NCI-H524 treated with DMSO at 0.1 percent for 48 hours (cell line): ENCODE results near the gene MYO16.
"Not testable (repeated sequence)": the region's sequence is repeated elsewhere in the genome, so short reads cannot be mapped to it uniquely, and the experiment has no call there.

Experiments
- DNase-seq: peaks from one replicate; lab custom pipeline; 2025; lab: John Stamatoyannopoulos, UW

The MYO16 gene

DNA sequence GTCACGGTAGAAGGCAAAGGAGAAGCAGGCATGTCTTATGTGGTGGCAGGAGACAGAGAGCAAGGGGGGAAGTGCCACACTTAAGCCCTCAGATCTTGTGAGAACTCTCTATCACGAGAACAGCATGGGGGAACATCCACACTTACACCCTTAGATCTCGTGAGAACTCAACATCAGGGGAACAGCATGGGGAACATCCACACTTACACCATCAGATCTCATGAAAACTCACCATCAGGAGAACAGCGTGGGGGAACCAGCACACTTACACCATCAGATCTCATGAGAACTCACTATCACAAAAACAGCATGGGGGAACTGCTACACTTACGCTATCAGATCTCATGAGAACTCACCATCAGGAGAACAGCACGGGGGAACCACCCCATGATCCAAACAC, 445.0 kb downstream of the MYO16 start:
- no peak for DNase-seq

DNA sequence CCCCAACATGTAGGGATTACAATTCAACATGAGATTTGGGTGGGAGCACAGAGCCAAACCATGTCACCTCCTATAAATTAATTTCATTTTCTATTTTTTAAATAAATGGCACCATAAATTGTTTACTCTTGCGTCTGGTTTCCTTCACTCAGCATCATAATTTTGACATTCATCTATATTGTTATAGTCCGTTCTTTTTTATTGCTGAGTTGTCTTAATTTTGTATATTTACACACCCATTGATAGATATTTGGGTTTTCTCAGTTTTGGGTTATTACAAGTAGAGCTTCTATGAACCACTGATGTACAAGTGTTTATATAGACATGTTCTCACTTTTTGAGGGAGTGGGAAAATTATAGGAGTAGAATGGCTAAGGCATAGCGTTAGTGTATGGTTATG, 445.4 kb downstream of the MYO16 start:
- DNase-seq = no peak

DNA sequence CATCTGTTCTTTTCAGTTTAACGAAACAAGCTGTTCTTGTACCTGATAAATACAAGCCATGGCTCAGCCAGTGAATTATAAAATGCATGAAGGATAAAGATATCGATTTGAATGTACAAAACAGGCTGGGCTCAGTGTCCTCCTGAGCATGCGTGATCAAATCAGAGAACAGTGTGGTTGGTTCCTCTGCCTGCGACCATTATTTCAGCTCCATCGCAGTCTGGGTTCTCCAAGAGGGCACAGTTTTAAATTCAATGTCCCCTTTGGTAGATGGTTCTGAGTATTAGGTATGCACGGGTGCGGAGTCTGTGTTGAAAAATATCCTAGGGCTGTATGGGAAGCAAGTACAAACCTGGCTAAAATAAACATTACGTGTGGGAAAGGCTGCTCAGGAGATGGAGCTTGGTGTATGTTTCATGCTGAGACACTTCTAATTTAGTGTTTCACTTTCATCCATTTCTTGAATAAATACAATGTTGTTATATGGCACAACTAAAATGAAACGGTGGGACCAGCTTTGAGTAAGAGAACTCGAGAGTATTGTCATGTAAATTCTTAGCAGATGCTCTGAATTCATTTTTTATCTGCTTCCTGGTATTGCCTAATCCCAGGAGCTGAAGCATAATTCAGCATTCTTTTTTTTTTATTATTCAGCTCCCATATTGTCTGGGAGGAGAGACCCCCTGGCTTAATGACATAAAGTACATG, 458.7 kb downstream of the MYO16 start:
- DNase-seq = no peak

DNA sequence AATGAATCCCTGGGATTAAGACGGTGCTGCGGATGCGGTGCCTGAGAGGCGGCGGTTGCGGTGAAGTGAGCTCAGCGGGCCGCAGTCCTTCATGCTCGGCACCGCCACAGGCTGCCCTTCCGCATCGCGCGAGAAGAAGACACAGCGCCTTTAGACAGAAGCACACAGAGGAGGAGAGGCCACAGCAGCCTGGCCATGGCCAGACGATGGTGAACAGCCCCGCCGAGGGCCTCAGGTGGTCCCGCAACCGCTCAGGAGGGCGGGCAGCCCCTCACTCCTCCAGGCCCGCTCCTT, 459.2 kb downstream of the MYO16 start:
- no peak for DNase-seq

DNA sequence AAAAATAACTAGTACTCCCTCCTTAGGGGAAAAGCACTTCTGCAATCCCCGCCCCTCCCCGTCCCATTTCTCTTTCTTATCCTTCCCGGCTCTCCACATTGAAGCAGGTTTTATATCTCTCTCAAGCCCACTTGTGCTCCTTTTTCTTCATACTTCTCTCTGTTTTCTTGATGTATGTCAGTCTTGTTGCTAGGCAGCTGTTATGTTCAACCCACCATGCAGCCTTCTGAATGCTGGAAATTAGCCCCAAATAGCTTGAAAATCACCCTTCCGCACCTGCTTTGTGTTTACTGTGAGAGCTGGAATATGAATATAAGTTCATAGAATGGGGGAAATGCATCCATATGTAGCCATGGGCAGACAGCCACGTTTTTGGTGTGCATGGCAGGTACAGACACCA, 461.4 kb downstream of the MYO16 start:
- no peak for DNase-seq

DNA sequence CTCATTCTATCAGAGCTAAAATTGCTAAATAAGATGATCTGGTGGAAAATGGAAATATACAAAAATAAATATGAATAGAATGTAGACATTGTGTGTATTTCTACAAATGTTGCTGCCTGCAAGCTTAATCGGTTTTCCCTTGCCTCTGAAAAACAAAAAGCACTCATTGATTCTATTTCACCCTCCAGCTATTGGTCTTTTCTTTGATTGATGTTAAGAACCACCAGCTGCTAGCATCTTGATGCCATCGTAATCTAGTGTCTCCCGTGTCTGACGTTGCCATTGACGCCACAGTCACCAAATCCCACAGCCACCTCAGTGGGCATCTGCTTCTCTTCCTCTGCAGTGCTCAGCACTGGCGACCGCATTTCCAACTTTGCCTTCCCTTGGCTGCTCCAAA, 461.8 kb downstream of the MYO16 start:
- DNase-seq = no peak

DNA sequence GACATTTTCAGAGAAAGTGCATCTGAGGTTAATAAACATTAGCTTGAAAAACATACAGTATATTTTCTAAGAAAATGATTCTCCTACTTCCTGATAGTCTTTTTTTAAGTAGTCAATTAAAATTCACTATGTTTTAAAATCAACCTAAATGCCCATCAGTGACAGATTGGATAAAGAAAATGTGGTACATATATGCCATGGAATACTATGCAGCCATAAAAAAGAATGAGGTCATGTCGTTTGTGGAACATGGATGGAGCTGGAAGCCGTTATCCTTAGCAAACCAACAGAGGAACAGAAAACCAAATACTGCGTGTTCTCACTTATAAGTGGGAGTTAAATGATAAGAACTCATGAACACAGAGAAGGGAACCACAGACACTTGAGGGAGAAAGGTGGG, 462.8 kb downstream of the MYO16 start:
- DNase-seq = not testable (repeated sequence)

DNA sequence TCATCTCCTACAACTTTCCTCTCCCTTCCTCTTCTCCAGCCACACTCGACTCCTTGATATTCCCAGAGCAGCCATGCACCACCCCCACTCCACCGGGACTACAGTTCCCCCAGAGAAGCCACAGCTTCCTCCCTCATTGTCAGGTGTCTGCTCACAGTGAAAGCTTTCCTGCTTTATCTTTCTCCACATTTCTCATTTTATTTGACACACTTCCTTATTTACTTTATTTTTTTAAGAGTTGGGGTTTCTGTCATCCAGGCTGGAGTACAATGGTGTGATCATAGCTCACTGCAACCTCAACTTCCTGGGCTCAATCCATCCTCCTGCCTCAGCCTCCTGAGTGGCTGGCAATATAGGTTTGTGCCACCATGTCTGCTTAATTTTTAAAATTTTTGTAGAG, 464.6 kb downstream of the MYO16 start:
- no peak for DNase-seq

DNA sequence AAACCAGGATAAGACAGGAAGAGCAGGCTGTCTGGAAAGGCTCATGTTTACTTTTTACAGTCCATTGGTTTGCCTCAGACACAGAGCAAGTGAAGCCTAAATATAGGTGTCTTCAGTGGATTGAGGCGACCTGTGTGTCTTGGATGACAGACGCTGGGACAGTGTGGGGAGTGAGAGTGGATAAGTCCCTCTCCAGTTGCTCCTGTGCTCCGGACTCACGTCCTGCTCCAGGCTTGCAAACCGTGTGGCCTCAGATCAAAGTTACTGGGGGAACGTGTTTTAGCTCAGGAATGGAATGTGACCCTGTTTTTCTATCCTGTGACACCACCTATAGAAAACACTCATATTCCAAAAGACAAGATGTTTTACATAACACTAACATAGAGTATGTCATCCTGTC, 465.7 kb downstream of the MYO16 start:
- no peak for DNase-seq

DNA sequence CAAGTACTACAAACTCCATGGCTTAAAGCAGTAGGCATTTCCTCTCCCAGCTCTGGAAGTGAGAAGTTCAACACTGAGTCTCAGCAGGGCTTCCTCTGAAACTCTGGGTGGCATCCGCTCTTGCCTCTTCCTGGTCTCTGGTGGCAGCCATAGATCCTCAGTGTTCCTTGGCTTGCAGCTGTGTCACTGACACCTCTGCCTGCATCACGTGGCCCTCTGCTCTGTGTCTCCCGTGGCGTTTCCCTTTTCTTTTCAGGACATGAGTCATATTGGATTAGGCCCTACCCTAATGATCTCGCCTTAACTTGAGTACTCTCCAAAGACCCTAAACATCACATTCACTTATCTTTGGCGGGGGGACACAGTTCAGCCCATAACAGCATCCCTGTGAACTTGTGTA, 466.7 kb downstream of the MYO16 start:
- no peak for DNase-seq

DNA sequence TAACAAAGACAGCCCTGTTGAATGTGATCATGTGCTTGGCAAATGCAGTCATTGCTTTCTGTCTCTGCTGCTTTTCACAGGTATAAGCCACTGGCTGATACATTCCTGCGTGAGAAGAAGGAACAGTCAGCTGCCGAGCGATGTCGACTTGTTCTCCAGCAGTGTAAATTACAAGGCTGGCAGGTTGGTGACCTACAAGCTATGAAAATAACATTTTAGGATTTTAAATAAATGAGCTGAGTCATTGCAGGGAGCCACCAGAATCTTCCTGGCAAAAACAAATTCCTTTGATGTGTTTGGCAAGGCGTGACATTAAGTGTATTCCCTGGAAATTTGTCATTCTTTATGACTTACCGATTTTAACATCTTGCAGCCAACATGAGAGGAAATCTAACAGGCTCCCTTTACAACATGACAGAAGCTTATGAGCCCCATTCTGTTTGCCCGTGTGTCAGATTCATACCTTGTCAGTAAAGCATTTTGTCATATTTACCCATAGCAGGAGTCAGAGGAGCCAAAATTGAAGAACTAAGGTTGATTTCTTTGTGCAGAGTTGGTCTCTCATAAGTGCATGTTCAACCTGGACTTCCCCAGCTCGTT, 471.4 kb downstream of the MYO16 start:
- no peak for DNase-seq

DNA sequence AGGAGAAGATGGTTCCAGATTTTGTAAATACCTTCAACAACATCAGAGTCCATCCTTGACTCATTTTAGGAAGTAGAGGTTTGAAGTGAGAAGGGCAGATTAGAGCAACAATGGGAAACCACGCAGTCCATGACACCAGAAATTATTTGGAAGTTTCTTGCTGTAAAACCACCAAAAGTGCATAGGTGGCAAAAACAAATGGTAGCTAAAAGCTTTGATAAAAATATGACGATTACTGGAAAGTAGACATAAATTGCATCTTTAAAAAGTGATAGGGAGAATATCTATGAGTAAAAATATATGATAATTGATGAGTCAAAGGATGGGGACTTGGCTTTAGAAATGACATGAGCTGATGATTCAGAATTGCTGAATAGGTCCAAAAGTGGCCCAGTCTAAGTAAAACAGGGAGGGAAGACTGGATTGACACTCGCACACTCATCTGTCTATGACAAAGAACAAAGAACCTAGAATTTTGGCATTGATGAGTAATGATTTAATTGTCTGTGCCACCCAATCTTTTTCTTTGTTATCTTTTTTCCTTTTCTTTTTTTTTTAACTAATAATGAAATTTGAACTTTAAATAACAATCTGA, 472.2 kb downstream of the MYO16 start:
- DNase-seq = no peak

DNA sequence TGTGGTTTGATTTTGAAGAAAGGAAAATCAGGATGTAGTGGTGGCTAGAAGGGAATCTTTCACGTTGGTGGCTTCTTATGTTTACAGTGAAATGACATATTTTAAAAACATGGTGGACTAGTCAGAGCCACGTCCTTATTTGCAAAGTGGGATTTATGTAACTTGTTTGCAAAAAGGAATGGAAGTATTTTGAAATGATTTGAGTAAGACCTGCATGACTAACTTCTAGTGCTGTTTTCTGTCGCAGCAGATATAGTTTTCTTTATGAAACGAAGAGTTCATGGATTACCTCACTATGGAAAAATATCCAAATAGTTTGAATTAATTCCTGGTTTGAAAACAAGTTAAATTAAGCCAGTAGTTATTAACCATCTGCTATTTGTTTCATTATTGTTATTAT, 476.5 kb downstream of the MYO16 start:
- no peak for DNase-seq

DNA sequence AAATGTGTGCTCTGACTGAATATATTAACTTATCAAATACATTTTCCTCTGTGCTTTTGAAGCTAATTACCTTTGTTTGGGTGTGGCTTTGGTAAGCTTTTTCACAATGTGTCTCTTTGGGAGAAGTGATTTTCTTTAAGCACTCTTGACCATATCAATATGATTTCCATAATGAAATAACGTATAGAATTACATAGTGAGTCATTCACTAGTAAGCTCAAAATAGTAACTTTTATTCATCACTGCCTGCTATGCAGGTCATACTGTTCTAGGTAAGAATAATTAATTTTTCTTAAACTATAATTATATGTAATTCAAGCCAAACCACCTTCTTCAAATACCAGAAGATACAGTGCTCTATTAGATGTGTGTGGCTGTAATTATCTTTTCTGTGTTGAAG, 480.7 kb downstream of the MYO16 start:
- DNase-seq = no peak

DNA sequence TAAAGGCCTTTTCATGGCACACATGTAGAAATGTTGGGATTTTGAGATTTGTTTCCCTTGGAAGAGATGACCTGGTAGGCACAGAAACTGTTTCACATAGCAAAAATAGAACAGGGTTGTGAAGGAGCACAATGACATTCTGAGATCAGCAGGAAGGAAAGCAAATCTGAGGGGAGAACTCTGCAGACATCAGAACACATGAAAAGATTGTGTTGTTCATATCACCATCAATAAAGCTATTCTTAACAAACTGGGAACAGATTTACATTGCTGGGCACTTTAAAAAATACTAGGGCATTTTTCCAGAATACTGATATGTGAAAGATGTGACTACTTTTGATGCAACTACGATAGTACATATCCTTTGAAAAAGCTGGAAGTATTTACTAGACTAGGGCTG, 481.7 kb downstream of the MYO16 start:
- no peak for DNase-seq

DNA sequence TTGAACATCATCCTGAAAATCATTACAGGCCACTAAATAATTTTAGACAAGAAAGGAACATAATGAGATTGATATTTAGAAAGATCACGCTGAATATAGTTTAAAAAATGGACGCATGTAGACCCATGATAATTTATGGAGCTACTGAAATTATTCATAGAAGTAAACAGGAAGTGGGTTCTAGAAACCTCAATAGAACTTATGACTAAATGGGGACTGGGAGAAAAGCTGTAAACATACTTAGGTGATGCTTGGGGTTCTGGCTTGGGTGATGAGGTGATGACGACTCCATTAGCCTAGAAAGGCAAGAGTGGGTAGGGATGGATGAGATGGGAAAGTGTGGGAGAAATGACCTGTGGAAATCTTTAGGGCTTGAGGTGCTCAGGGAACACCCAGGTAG, 484.0 kb downstream of the MYO16 start:
- no peak for DNase-seq

DNA sequence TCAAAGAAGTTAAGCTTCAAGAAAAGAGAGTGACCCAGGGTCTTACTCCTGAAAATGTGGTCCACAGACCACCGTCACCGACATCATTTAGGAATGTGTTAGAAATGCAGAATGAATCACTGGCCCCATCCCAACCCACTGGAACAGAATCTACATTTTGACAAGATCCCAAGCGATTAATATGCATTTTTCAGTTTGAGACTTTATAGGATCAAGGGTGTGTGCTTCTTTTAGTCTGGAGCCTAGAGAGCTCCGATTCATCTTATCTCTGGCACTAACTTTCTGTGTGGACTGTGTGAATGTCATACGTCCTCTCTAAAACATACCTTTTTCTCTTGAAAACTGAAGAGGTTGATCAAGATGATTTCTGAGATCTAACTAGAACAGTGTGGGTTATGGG, 484.8 kb downstream of the MYO16 start:
- DNase-seq = no peak

DNA sequence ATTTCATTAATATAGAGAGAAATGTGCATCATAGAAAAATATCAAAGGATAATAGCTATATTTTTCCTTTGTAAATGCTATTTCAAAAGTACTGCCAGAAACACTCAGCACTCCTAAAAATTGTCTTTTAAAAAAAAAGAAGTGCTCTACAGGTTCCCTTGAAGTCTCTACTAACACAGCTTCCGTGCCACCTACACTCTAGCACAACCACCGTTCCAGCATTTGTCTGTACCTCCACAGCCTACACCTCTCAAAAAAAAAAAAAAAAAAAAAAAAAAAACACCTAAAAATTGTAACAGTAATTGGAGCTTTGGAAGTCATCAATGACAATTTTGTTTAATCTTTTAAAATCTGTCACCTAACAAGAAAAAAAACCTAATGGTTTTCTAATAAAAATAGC, 485.6 kb downstream of the MYO16 start:
- DNase-seq = no peak

DNA sequence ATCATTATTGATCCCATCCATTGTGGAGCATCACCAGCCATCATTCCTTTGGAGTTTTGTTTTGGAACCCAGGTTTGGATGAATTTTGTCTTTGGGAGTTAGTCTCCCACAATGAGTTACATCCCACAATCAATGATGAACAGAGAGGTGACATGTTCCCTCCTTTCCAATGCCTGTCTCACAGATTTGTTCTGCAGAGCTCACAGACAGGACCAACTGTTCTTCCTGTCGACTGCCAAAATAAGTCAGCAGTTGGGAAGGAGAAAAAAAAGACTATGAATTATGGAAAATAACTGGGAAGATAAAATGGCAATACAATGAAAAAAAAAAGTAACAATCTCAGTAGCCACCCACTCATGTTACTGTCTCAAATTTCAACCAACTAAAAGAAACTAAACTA, 489.1 kb downstream of the MYO16 start:
- no peak for DNase-seq

DNA sequence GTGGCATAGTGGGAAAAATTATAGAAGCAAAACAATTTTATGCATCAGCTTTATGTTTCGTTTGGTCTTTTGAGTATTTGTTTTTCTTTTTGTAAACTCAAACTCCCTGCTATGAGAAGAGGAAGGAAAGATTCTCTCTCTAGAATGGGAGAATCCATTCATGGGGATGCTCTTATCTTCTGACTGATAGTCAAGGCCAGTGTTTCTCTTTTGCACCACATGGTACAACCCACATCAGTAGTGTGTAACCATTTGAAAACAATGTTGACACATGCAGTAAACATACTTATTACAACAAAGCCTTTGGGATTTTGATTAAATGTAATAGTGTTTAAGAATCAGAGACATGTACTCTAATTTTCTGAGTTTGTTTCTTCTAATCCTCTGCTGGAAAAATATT, 490.5 kb downstream of the MYO16 start:
- DNase-seq = no peak

DNA sequence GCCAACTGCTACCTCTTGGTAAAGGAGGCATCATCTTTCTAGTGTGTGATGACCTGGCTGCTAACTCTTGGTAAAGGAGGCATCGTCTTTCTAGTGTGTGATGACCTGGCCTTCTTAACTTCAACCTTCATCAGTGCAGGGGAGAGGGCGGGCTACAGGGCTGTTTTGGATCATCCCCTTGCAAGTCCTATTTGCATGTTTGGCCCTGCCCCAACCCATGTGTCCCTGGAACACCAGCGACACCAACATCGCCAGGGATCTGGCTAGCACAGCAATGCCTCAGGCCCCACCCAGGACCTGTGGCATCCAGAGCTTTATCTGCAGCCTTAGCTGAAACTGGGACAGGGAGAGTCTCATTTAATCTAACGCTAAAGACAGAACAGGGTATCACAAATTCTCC, 492.4 kb downstream of the MYO16 start:
- DNase-seq = no peak

DNA sequence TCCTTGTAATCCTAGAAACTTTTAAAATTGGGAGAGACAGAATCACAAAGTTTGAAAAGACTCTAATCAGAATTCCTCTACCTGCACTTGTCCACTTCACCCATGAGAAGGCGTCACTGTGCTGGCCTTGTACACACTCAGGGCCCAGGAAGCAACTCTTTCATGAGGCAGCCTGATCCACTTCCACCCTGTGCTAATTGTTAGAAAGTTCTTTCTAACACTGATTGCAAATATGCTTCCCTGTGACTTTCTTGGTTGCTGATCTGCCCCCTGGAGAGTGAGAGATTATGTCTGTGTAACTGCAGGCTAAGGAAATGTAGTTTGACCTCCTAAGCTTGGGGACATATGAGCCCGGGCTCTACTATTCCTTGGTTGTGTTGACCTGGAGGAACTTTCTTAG, 494.6 kb downstream of the MYO16 start:
- DNase-seq = no peak

DNA sequence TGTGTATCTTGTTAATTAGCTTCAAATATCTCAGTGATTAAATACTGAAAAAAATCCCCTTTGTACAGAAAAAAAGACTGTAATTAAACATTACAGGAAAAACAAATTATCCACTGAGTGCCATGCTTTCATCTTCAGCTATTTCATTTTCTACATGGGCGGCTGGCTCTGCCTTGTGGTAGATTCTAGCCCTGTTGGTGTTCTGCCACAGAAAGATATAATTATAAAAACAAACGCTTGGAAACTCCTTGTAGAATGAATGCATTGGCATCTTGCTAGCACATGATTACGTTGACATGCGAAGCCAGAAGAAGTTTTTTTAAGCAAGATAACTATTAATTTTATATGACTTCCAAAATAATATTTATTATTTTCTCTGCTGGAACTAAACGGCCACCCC, 496.8 kb downstream of the MYO16 start:
- DNase-seq = no peak
